DND-41 (cell line): ENCODE results near the gene CTNNA3.

ENCODE experiments used
- ATAC-seq: fragments of 200-7000 bp; cut with Tn5 transposase; 3 replicates; pipeline ENCODE4 v1.9.1; 2021; ENCODE audit warnings: low read depth; ENCODE audit not compliant: insufficient read depth
- DNase-seq: peaks from one replicate; pipeline ENCODE4 v3.0.0-alpha.2; 2020
- H2AFZ ChIP-seq: 2 replicates; pipeline ENCODE4 v1.6.0; 2012; ENCODE audit warnings: low read depth, low read length
- H3K27ac ChIP-seq: 2 replicates; pipeline ENCODE4 v1.5.1; 2012; ENCODE audit warnings: low read length, inconsistent platforms
- H3K27me3 ChIP-seq: fragments of 200-600 bp; sonication (generic); 2 replicates; pipeline ENCODE4 v1.6.0; 2012; ENCODE audit warnings: low read length, mild to moderate bottlenecking, inconsistent platforms; ENCODE audit not compliant: insufficient read depth, poor library complexity
- H3K36me3 ChIP-seq: 2 replicates; pipeline ENCODE4 v1.5.1; 2012; ENCODE audit warnings: low read length, inconsistent platforms; ENCODE audit not compliant: insufficient read depth
- H3K4me1 ChIP-seq: 2 replicates; pipeline ENCODE4 v1.5.1; 2012; ENCODE audit warnings: mild to moderate bottlenecking, low read length; ENCODE audit not compliant: insufficient read depth
- H3K4me2 ChIP-seq: 2 replicates; pipeline ENCODE4 v1.6.0; 2012; ENCODE audit warnings: mild to moderate bottlenecking, moderate library complexity, low read length, inconsistent platforms; ENCODE audit not compliant: insufficient read depth
- H3K4me3 ChIP-seq, 2 experiments: fragments of 200-600 bp in 1 of 2; shearing (Covaris generic) in 1 of 2; 2 replicates each; pipeline ENCODE4 v1.5.1; 2012 to 2016; ENCODE audit warnings: inconsistent platforms in 2 of 2, low read length in 2 of 2, mild to moderate bottlenecking in 2 of 2, low read depth in 1 of 2, moderate library complexity in 1 of 2
- H3K79me2 ChIP-seq: 2 replicates; pipeline ENCODE4 v1.6.0; 2012; ENCODE audit warnings: low read length, inconsistent platforms; ENCODE audit not compliant: insufficient read depth
- H3K9ac ChIP-seq: 2 replicates; pipeline ENCODE4 v1.6.0; 2012; ENCODE audit warnings: low read depth, mild to moderate bottlenecking, inconsistent platforms, low read length, moderate library complexity
- H3K9me3 ChIP-seq: 2 replicates; pipeline ENCODE4 v1.5.1; 2012; ENCODE audit warnings: low read length, moderate library complexity, mild to moderate bottlenecking, inconsistent platforms; ENCODE audit not compliant: insufficient read depth, severe bottlenecking
- H4K20me1 ChIP-seq: 2 replicates; pipeline ENCODE4 v1.6.0; 2012; ENCODE audit warnings: low read length; ENCODE audit not compliant: insufficient read depth
- CTCF ChIP-seq: IDR thresholded peaks from 2 replicates; pipeline ENCODE4 v1.5.1; 2012; ENCODE audit warnings: borderline replicate concordance, low read length, moderate library complexity, mild to moderate bottlenecking; ENCODE audit not compliant: poor library complexity, severe bottlenecking; ENCODE audit errors: extremely low read depth
- EZH2 ChIP-seq: IDR thresholded peaks from 3 replicates; pipeline ENCODE4 v1.6.1; 2012; ENCODE audit warnings: borderline replicate concordance, low read depth, mild to moderate bottlenecking, moderate library complexity, low read length, inconsistent platforms; ENCODE audit not compliant: severe bottlenecking

CTNNA3 gene

GRCh38 chr10:65964205-65964604 lies 1731.8 kb downstream of the CTNNA3 start:
- no peaks in the 10 kb centered on the region for H3K4me1 ChIP-seq
- H3K27me3 ChIP-seq: no peaks in the 10 kb centered on the region

GRCh38 chr10:65952086-65952485 lies 1743.9 kb downstream of the CTNNA3 start:
- H3K27me3 ChIP-seq: no peaks in the 10 kb centered on the region
- no peak for DNase-seq
- no peak overlapping the region for H3K9ac ChIP-seq
- H3K36me3 ChIP-seq: no peaks in the 10 kb centered on the region
- ATAC-seq: no peak
- H2AFZ ChIP-seq: no peak overlapping the region
- H3K27ac ChIP-seq: no peak overlapping the region
- H3K79me2 ChIP-seq: no peaks in the 10 kb centered on the region
- no peaks in the 10 kb centered on the region for H3K4me1 ChIP-seq
- no peak overlapping the region for H3K4me2 ChIP-seq
- H3K4me3 ChIP-seq: no peak overlapping the region
- no peaks in the 10 kb centered on the region for H4K20me1 ChIP-seq
- no peak for TF ChIP-seq CTCF
- no peak for TF ChIP-seq EZH2
- H3K9me3 ChIP-seq: no peaks in the 10 kb centered on the region

More at GRCh38 chr10:65964205-65964604, 1731.8 kb downstream of the CTNNA3 start:
- DNase-seq (no peak), ATAC-seq (no peak)
- no peak overlapping the region for H3K27ac ChIP-seq
- H3K4me3 ChIP-seq: no peak overlapping the region
- H3K9ac ChIP-seq: no peak overlapping the region
- no peak overlapping the region for H2AFZ ChIP-seq
- H4K20me1 ChIP-seq: no peaks in the 10 kb centered on the region
- H3K4me2 ChIP-seq: no peak overlapping the region
- no peaks in the 10 kb centered on the region for H3K9me3 ChIP-seq
- no peaks in the 10 kb centered on the region for H3K36me3 ChIP-seq
- no peak for TF ChIP-seq CTCF
- no peak for TF ChIP-seq EZH2
- H3K79me2 ChIP-seq: no peaks in the 10 kb centered on the region

- no peak for TF ChIP-seq EZH2
- TF ChIP-seq CTCF: no peak
- Histone ChIP-seq H3K4me3 (no peak overlapping the region), H2AFZ (no peak overlapping the region), H3K27ac (no peak overlapping the region), H3K79me2 (no peaks in the 10 kb centered on the region), H3K4me1 (no peaks in the 10 kb centered on the region), H3K27me3 (no peaks in the 10 kb centered on the region), H3K4me2 (no peak overlapping the region), H4K20me1 (no peaks in the 10 kb centered on the region), H3K36me3 (no peaks in the 10 kb centered on the region), H3K9me3 (no peaks in the 10 kb centered on the region), H3K9ac (no peak overlapping the region)
- ATAC-seq (no peak), DNase-seq (no peak)
These were observed 1745.9 kb downstream of the CTNNA3 start for GRCh38 chr10:65950075-65950474.

GRCh38 chr10:65949526-65949925 lies 1746.5 kb downstream of the CTNNA3 start:
- no peak overlapping the region for H3K4me3 ChIP-seq
- no peak overlapping the region for H3K9ac ChIP-seq
- H3K79me2 ChIP-seq: no peaks in the 10 kb centered on the region
- DNase-seq (no peak), ATAC-seq (no peak)
- H3K4me2 ChIP-seq: no peak overlapping the region
- H3K4me1 ChIP-seq: no peaks in the 10 kb centered on the region
- H4K20me1 ChIP-seq: no peaks in the 10 kb centered on the region
- no peak overlapping the region for H3K27ac ChIP-seq
- no peak overlapping the region for H2AFZ ChIP-seq
- no peaks in the 10 kb centered on the region for H3K27me3 ChIP-seq
- no peaks in the 10 kb centered on the region for H3K36me3 ChIP-seq
- no peaks in the 10 kb centered on the region for H3K9me3 ChIP-seq
- TF ChIP-seq CTCF: no peak
- no peak for TF ChIP-seq EZH2
